Right forelimb (tissue), 1 donor: Measurements from ENCODE around the gene CASP8.

Source experiments
- DNase-seq: peaks from one replicate; pipeline ENCODE4 v3.0.0-alpha.2; 2018

Gene CASP8

DNA sequence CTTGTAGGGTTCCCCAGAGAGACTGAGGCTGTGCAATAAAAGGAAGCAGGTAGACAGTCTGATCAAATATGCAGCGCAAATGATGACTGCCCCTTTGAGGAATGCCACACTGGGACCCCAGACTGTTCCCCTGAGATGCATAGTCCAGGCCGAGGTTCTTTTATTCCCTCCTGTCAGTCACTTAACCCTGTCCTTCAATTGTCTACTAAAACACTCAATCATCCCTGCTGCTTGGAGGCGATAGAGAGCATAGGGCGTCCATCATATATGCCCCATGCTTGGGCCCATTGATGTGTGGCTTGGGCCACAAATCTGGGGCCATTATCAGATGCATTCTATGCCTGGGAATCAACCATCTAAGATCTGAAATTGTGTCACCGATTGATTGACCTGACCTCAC, 15.5 kb upstream of the CASP8 start:
- DNase-seq, result no peak

DNA sequence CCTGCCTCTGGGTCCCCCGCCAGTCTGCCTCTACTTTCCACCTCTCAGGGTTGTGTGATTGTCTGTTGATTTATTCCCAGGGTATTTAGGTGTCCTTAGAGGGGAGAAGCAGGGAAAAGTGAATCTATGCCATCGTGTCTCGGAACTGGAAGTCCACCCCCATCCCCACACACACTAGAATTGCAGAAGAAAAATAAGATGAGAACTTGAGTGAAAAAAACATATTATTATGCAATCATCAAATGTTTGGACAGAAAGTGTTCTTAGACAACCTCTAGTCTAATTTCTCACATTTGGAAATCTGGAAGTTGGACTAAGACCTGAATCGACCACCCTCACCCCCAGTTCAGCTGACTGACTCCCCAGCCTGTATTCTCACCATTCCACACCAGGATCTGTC, 14.1 kb upstream of the CASP8 start:
- no peak for DNase-seq

DNA sequence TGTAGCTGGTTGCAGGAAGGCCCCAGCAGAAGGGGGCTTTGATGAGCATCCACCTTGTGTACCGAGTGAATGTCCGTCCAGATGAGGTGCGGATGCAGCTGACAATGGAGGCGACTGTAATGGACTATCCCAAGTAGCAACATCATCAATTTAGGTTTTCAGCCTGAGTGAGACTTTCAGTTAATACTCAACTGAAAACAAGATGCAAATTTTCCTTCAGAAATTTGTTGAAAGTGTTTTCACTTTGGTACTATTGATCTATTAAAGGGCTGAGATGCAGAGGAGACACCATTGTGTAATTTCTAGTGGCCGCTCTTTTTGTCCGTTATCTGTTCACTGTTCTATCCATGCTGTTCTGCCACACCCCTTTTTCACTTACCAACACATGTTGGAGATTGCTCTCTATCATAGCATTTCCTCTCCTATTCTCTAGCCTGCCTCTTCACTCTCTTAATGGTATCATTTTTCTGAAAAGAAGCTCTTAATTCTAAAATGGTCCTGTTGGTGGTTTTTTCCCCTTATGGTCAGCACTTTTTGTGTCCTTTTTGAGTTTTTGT, 12.0 kb upstream of the CASP8 start:
- DNase-seq, result no peak

- DNase-seq, result no peak
These were observed 10.4 kb upstream of the CASP8 start for GRCh38 chr2:201249889-201250288.

DNA sequence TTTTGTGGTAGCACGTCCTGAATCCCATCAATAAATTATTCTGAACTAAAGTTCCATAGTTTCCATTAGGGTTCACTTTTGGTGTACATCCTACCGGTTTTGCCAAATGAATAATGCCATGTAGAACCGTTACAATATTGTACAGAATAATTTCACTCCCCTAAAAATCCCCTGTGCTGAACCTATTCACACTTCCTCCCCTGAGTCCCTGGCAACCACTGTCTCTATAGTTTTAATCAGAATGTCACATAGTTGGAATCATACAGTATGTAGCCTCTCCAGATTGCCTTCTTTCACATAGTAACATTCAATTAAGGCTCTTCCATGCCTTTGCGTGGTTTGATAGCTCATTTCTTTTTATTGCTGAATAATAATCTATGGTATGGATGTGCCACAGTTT, 9.6 kb upstream of the CASP8 start:
- DNase-seq, result no peak

DNA sequence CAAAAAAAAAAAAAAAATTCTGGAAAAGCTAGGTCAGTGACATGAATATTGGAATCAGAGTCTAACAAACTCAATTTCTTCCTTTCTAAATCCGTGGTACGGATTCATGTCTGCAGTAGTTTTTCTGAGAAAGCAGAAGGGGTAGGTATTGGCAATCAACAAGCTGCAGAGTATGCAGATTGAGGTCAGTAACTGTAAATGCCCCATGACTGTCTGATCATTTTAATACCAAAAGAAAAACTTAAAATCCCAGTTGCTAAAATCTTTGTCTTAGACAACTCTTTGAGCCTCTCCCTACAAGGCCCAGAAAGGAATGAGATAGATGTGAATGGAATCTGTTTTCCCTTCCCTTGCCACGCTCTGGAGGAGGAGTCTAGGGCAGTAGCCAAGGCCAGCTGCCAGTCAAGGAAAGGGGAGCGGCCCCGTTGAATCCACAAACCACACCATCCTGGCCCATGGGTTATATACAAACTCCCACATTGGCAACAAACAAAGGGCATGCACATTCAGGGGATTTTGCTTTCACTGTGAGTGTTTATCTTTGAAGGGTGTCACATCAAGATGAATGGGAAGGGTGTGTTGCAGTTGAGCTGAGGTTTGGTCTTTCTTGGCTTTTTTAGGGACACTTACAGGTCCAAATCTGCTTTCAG, 6.1 kb upstream of the CASP8 start:
- no peak for DNase-seq

DNA sequence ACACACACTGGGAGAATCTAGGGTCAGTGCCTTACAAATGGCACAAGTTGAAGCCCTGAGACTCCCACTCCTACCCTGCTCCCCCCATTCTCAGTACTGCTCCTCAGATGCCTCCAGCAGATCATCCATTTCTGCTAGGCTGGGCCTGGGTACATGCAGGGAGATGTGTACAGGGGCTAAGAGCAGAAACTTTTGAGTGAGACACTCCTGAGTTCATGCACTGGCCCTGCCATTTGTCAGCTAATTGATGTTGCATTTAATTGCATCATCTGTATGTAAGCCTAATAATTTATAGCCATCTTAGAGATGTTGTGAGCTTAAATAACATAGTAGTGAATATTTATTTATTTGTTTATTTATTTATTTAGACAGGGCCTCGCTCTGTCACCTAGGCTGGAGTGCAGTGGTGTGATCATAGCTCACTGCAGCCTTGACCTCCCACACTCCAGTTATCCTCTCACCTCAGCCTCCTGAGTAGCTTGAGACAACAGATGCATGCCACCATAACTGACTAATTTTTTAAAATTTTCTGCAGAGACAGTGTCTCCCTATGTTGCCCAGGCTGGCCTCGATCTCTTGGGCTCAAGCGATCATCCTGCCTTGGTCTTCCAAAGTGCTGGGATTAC, 4.8 kb upstream of the CASP8 start:
- no peak for DNase-seq

DNA sequence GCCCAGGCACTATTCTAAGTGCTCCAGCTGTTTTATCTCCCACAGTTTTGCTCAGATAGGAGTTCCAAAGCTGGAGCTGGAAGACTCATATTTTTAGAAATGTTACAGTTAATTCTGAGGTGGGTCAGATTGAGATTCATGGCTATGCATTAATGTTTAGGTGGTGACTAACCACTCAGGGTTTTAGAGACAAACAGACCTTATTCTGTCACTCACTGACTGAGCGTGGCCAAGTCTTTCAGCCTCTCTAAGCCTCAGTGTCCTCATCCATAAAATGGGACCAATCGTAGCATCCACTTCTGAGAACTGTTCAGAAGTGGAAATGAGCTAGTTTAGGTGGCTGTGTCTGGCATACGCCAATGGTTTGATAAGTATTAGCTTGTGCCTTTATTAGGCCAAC, 4.3 kb upstream of the CASP8 start:
- no peak for DNase-seq

- DNase-seq, result peak; percentile 55
These were observed 2.9 kb upstream of the CASP8 start for GRCh38 chr2:201257381-201257955.

- DNase-seq, result peak; percentile 79
These were observed 2.2 kb upstream of the CASP8 start for GRCh38 chr2:201257956-201258665.

GRCh38 chr2:201258666-201259615, 1.4 kb upstream of the CASP8 start:
- DNase-seq, result no peak

DNA sequence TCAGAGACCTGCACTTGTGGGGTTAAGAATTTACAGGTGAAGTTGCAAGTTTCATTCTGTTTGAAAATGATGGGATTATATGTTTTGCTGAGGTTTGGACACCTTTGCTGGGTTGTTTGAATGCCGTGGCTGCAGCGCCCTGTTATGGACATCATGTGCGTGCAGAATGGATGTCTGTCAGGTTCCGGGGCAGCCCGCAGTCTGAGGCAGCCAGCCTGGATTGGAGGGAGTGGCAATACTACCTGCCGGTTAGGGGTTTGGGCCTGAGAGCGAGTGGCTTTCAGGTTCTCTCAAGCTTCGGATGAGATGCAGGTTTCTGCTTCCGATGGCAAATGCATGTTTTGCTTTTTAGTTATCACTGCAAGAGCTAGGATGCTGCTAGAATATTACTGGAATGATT, 1.1 kb downstream of the CASP8 start:
- DNase-seq, result no peak

GRCh38 chr2:201261906-201262305, 1.6 kb downstream of the CASP8 start:
- DNase-seq, result no peak

GRCh38 chr2:201262718-201263117, 2.4 kb downstream of the CASP8 start:
- no peak for DNase-seq

GRCh38 chr2:201263779-201264178, 3.4 kb downstream of the CASP8 start:
- no peak for DNase-seq

- no peak for DNase-seq
These were observed 4.3 kb downstream of the CASP8 start for GRCh38 chr2:201264472-201265173.

DNA sequence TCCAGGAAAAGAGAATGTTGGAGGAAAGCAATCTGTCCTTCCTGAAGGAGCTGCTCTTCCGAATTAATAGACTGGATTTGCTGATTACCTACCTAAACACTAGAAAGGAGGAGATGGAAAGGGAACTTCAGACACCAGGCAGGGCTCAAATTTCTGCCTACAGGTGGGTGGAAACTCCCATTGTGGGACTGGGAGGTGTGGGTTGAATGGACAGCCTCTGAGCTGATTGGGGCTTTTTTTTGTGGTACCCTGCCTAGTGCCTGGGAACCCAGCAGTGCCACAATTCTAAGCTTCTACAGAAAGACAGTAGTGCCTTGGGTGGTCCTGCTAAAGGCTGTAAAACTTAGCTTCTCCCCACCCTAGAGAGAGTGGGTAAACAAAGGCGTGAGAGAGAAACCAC, 6.3 kb downstream of the CASP8 start:
- no peak for DNase-seq

DNA sequence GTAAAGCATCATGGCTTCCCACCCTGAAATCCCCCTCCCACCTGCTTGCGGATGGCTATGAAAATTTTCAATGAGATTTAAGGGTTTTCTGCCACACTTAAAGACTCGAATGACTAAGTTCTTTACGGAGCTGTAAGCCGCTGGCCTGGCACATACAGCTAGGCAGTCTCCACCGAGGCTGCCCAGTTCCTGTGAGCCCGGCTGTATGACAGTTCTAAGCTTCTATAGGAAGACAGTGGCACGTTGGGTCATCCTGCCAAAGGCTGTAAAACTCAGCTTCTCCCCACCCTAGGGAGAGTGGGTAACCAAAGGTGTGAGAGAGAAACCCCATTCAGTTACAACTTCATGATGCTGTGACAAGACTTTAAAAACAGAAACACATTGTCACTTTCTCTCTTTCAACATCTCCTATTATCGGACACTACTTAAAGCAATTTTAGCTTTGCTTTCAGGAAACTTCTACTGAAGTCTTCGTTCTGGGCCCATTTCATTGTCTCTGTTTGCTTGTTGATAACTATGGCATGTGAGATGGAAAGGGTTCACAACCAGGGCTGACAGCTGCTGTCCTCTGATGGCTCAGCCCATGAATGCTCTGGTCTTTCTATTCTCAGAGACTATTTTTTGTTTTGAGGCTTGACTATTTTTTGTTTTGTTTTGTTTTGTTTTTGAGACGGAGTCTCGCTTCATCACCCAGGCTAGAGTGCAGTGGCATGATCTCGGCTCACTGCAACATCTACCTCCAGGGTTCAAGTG, 7.1 kb downstream of the CASP8 start:
- no peak for DNase-seq

GRCh38 chr2:201269764-201270163, 9.4 kb downstream of the CASP8 start:
- DNase-seq, result no peak

- no peak for DNase-seq
These were observed 10.1 kb downstream of the CASP8 start for GRCh38 chr2:201270293-201271001.
